HG03439 (cell line): ENCODE results near the gene CASZ1.
A peak's percentile ranks its signal among the peaks of the same experiment; 100 is the strongest.

Experiments used
- ATAC-seq: cut with Tn5 transposase; IDR thresholded peaks from one replicate; pipeline ENCODE4 v1.9.1; 2021; ENCODE audit warnings: mild to moderate bottlenecking, moderate library complexity; ENCODE audit not compliant: unreplicated experiment

Gene CASZ1

DNA sequence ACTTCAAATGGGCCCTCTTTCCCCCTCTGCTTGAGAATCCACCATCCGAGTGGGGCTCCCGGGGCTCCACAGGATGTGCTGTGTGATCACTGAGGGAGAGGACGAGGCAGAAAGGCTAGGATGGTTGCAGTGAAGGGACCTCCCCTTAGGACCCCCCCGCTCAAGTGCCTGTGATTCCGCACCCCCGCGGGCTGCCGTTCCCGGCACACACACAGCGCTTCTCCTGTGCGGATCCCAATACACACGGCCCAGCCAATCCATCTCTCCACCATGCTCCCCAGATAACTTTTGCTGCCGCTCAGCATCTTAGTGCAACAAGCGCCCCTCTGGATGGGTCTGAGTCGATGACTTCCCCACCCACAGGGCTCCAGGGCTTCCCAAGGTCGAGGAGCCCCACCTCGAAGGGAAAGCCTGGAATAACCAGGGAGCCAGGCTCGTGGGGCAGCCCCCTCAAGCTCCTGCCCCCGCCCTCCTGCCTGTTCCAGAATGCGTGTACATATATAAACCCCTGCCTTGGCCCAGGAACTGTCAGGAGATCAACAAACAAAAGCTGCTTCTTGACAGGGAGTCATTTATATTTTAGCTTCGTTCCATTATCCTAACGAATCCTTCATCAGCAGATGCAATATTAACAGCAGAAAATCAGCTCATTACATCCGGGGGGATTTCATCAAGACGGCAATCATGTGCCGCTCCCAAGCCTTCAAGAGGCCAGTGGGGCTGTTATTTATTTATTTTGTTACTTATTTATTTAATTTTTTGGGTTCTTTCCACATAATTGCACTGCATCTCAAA is 83.7 kb downstream of the CASZ1 start:
- ATAC-seq, result no peak

DNA sequence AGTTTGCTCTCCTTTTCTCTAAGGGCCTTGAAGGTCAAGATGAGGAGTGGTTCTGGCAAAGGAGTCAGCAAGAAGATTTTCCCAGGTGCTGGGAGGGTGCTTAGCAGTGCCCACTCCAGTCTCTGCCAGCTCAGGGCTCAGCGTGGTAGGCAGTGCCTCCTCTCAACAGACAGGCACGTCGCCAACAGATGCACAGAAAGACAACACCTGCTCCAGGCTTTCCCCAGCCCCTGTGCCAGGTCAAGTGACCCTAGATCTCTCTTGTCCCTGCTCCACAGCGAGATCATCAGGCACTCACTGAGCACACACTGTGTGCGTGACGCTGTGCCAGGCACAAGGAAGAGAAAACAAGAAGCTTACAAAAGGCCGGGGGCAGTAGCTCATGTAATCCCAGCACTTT is 86.0 kb downstream of the CASZ1 start:
- no peak for ATAC-seq

- no peak for ATAC-seq
Observed at GRCh38 chr1:10709646-10710045, 86.8 kb downstream of the CASZ1 start.

DNA sequence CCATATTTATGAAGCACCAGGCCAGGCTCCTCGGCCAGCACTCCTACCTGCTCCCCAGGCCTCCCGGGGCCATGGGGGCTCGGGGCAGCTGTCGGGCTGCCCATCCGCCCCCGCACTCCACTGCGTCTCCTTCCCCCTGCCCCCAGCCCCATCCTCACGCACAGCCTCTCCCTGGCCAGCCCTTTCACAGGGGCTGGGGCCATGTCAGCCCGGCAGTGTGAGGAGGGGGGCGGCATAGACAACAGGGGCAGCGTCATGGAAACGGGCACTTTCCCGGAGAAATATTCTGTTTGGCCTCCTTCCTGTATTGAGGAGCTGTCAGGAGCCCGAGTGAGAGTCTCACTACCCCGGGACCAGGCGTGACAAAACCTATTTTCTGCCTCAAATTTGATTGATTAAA is 87.3 kb downstream of the CASZ1 start:
- no peak for ATAC-seq

DNA sequence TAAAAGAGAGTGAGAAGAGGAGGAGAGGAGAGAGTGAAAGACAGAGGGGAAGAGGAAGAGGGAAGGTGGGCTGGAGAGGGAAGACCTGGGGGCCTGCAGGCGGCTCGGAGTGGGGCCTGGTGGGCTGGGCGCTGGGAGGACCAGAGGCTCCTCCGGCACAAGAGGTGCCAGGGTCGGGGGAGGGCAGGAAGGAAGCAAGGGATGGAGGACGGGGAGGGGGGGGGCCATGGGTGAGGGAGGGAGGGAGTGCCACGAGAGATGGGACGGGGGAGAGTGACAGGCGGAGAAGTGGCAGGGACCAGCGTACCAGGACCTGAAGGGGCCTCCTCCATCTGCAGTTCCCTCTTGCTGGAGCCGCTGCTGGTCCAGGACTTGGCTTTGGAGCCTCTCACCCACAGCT is 87.7 kb downstream of the CASZ1 start:
- ATAC-seq, result no peak

DNA sequence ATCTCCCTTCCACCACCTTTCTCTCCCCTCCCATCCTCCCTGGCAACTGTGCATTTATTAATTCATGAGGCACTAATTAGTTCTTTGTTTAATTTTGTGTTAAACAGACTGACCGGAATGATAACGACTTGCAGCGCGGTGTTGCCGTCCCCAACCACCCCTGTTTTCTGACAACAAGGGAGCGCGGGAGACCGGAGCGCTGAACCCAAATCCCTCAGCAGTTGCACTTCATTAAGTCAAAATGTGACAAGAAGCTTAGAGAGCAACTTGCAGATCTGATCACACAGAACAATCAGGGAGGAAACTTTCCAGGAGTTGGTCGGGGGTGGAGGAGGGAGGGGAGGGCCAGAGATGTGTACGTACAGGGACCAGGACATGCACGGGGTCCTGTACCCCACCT is 89.2 kb downstream of the CASZ1 start:
- no peak for ATAC-seq

GRCh38 chr1:10706376-10706913 is 90.0 kb downstream of the CASZ1 start:
- ATAC-seq, result no peak

- ATAC-seq, result no peak
Observed at GRCh38 chr1:10705953-10706352, 90.5 kb downstream of the CASZ1 start.

GRCh38 chr1:10704368-10704882 is 92.0 kb downstream of the CASZ1 start:
- ATAC-seq, result no peak

DNA sequence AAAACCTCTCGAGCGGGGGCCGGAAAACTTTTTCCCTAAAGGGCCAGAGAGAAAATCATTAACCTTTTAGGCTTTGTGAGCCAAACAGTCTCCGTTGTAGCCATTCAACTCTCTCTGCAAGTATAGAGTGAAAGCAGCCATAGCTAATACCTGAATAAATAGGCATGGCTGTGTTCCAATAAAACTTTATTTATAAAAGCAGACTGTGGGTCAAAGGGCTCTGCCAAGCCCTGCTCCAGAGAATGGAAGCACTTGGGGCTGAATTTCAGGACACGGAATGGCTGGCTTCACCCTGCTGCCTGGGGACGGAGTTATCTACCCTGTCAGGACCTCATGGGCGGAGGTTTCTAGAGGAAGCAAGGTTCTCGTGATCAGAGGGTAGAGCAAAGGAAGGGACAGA is 92.7 kb downstream of the CASZ1 start:
- no peak for ATAC-seq

GRCh38 chr1:10701145-10701544 is 95.3 kb downstream of the CASZ1 start:
- no peak for ATAC-seq

DNA sequence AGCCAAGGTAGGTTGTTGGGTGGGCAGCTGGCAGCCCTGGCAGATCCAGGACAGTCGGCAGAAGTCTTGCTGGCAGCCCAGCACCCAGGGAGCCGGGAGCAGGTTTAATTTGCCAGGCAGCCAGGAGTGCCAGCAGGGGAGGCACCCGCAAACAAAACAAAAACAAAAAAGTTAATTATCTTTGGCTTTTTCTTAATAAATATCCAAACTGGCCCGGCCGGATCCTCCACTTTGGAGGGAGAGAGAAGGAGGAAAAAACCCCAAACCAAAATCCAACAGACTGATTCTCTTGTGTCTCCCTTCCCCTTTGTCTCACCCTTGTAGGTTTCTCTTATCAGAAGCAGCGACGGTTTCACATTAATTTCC is 97.0 kb downstream of the CASZ1 start:
- no peak for ATAC-seq

GRCh38 chr1:10698726-10699469 is 97.5 kb downstream of the CASZ1 start:
- ATAC-seq, result no peak

DNA sequence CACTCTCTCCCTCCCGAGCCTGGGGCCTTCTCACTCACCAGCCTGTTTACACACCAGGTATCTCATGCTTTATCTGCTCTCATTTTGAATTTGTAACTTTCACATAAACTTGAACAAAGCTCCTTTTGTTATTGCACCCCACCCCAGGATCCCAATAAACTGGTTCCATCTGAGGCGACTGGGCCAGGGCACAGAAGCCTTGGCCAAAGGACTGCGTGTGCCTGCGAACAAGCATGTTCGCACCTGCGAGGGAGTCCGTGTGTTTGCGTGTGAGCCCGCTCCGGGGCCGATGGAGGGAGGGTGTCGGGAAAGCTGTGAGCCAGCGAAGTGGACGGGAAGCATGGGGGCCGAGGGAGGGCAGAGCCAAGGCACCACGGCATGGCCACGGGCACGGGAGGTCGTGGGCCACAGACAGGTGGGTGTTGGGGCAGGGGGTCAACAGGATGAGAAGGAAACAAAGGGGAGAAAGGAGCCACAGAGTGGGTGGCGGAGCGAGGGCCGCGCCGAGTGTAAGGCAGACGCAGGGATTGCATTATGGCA is 98.8 kb downstream of the CASZ1 start:
- no peak for ATAC-seq

DNA sequence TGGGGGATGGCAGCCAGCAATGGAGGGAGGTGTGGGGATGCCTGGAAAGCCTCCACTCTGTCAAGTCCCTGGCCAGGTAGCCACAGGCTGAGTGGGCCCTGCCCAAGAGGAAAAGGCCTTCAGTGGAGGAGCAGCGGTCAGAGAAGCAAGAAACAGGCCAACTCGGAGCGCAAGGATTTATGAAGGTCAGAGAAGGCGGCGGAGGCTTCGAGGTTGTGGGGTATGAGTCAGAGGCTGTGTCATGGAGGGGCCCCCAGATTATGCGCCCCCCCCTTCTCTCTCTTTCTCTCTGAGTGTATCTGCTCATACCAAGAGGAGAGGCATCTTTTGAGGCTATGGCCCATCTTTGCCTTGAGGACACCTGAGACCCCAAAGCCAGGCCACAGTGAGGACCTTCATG is 99.5 kb downstream of the CASZ1 start:
- no peak for ATAC-seq

DNA sequence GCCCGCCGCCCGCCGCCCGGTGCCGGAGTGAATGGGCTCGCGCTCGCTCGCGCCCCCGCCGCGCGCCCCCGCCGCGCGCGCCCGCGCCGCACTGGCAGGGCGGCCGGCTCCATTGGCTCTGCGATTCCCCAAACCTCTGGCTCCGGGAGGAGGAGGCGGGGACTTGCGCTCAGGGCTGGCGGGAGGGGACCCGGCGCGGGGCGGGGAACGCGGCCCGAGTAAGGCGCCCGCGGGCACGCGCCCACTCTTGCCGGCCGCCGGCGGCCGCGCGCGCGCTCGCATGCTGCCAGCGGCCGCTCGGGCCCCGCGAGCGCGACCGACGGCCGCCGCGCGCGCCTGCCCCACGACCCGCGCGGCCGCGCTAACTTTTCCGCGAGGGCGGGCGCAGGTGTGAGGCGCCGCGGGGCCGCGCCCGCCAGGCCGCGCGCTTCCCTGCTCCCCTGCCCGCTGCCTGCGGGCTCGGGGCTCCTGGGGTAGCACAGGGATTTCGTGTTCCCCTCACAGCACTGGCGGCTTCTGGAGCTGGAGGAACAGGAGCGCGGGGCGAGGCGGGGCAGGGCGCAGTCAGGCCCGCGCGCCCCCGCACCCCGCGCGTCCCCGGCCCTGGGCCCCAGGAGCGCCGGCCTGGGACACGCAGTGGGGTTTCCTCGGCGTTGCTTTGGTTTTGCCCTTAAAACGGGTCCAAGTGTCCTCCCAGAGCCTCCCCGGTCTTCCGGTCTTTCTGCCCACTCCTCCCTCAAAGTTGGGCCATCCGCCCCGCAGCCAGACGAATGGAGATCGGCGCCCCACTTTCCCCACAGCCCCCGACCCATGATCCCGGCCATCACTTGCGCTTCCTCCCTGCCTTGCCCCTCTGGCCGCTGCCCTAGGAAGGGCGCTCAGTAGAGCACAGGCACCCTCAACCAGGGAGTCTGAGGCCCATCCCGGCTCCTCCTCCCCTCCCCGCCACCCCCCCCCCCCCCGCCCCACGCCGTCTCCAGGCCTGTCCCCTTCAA is 101.5 kb downstream of the CASZ1 start:
- peak; percentile 55 for ATAC-seq

DNA sequence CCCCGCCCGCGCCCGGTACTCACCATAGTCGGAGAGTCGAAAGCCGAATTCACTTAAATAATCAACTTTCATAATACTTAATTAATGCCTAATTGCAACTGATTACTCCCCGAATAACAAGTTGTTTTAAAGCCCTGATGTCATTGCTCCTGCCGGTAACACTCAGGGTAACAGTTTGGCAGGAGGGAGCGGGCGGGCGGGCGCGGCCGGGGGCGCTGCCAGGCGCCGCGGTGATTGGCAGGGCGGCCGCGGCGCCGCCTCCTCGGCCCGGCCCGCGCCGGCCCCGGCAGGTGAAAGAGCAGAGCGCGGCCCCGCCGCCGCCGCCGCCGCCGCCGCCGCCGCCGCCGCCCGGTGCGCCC is 102.2 kb downstream of the CASZ1 start:
- ATAC-seq, result peak; percentile 45

GRCh38 chr1:10693497-10694273 is 102.8 kb downstream of the CASZ1 start:
- ATAC-seq, result peak; percentile 24

GRCh38 chr1:10693152-10693496 is 103.3 kb downstream of the CASZ1 start:
- no peak for ATAC-seq
